ENCODE results near the gene AUTS2.

The AUTS2 gene

GRCh38 chr7:69889338-69889975 is 291.2 kb downstream of the AUTS2 start:
- DNase-seq (ENCODE audit: low read depth in 2 of 2), result no peak

GRCh38 chr7:69889976-69890351 is 291.7 kb downstream of the AUTS2 start:
- DNase-seq (ENCODE audit: low read depth in 2 of 2), result no peak

GRCh38 chr7:69892790-69893189 is 294.5 kb downstream of the AUTS2 start:
- no peak for DNase-seq (ENCODE audit: low read depth in 2 of 2)

GRCh38 chr7:69893906-69894305 is 295.6 kb downstream of the AUTS2 start:
- DNase-seq (ENCODE audit: low read depth in 2 of 2), result no peak

DNA sequence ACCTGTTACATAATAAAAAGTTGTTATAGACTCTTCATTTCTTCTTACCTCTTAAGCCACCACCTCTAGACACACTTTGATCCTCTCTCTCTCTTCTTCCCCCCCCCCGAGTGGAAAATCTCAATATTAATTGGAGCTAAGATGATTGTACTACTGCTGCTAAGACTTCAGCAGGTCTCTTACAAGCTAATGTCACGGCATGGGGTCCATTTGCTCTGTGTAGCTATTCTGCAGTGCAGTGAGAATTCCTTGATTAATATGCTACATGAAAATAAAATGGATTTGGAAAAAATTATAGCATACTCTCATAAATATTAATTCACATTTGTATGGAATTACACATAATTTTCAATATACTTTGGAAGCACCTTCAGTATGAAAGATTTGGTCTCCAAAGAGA is 297.2 kb downstream of the AUTS2 start:
- no peak for DNase-seq (ENCODE audit: low read depth in 2 of 2)

- no peak for DNase-seq (ENCODE audit: low read depth in 2 of 2)
These were observed 297.8 kb downstream of the AUTS2 start for GRCh38 chr7:69896121-69896520.

GRCh38 chr7:69898189-69898588 is 299.9 kb downstream of the AUTS2 start:
- no peak for DNase-seq (ENCODE audit: low read depth in 2 of 2)

DNA sequence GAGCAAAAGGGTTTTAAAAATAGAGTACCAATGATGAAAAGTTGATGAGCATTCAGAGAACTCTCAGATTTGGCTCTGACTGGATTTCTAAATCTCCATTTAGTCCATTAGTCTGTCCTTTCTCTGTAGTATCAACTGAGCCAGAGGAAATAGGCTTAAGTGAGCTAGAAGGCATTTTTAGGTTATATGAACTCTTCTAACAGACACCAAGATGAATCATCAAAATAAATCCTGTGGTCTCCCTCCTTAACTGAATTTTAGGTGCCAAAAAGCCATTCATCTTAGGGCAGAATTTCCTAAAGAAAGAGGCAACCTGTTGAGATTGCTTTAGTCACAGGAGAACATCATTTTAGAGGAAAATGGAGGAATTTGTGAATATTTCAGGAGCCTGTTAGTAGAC is 305.1 kb downstream of the AUTS2 start:
- DNase-seq (ENCODE audit: low read depth in 2 of 2), result no peak

GRCh38 chr7:69906283-69906995 is 308.2 kb downstream of the AUTS2 start:
- no peak for DNase-seq (ENCODE audit: low read depth in 2 of 2)

GRCh38 chr7:69907720-69908119 is 309.4 kb downstream of the AUTS2 start:
- DNase-seq (ENCODE audit: low read depth in 2 of 2), result no peak

GRCh38 chr7:69908454-69908853 is 310.2 kb downstream of the AUTS2 start:
- DNase-seq (ENCODE audit: low read depth in 2 of 2), result no peak

GRCh38 chr7:69910150-69910549 is 311.9 kb downstream of the AUTS2 start:
- DNase-seq (ENCODE audit: low read depth in 2 of 2), result no peak

GRCh38 chr7:69911337-69911736 is 313.1 kb downstream of the AUTS2 start:
- no peak for DNase-seq (ENCODE audit: low read depth in 2 of 2)

- DNase-seq (ENCODE audit: low read depth in 2 of 2), result no peak
These were observed 313.9 kb downstream of the AUTS2 start for GRCh38 chr7:69912141-69912540.

- DNase-seq (ENCODE audit: low read depth in 2 of 2), result no peak
These were observed 314.6 kb downstream of the AUTS2 start for GRCh38 chr7:69912846-69913245.

DNA sequence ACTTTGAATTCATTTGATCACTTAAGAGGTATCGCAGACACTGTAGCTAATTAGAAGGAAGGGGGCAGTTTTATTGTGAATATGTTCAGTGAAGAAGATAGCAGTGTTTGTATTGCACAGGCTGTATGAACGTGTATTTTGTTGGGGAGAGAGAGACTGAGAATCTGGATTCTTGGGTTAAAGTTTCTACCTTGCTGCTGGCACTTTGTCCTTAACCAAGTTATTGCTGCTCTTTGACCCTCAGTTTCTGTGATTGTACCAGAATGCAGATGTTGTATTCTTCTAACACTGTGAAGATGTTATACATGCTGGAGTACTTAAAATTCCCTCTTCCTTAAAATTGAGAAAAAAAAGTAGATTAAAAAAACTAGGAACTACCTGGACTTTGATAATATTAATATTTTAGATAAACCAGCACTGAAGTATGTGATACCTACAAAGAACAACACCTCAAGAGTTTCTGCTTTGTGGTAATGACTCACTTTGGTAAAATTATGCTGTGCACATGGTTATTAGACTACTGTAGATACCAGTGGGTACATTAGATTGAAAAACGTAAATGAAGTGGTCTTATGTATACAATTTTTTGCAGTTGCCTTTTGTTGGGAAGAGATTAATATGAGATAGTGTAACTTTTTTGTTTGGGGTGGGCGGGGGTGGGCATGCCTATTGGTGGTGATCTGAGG is 321.3 kb downstream of the AUTS2 start:
- DNase-seq (ENCODE audit: low read depth in 2 of 2), result no peak

DNA sequence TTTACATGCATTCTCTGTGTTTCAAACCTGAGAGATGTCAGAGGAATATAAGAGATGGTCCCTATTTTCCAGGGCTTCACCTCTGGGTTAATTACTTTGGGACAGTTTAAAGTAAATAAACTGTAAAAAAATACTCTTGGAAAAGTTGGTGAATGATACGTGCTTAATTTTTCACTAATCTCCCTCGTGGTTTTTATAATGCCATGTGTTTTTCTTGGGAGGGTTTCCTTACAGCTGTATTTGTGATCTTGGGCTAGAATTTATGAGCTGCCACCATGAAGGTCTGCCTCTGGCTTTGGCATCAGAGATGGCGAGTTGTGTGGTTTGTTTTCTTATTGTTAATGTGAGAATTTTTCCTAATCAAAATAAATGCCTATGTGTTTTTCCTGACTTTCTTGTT is 322.5 kb downstream of the AUTS2 start:
- DNase-seq (ENCODE audit: low read depth in 2 of 2), result no peak

- no peak for DNase-seq (ENCODE audit: low read depth in 2 of 2)
These were observed 323.9 kb downstream of the AUTS2 start for GRCh38 chr7:69922026-69922803.

DNA sequence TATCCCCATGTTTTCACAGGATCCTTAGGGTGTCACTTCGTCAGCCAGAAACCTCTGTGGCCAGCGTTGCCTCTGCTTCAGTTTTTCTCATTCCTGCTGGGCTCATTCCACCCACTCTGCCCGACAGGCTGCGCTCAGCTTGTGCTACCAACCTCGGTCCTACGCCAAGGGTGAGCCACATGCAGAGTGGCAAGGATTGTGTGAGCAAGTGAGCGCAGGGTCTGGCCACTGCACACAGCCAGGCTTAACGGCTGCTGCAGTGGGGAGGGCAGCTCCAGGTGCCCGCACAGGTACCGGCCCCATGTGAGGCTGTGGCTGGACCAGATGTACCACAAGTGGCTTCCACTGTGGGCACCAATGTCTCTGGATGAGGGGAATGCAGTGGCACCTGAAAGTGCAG is 329.2 kb downstream of the AUTS2 start:
- DNase-seq (ENCODE audit: low read depth in 2 of 2), result no peak

DNA sequence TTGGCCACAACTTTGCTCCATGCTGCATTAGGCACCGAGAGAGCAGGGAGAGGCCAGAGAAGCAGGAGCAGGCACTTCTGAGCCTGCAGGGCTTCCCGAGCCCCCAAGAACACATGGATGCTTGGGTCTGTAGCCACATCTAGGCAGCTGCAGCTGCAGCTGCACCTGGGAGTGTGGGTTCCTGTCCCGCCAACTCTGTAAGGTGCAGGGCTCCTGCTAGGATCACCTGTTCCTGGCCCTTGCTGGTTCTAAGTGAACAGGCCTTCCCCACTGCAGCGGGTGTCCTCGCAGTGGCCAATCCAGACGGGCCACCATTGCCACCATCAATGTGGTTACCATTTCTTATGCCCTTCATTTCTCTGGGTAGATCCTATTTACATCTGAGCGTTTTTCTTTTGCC is 330.3 kb downstream of the AUTS2 start:
- DNase-seq (ENCODE audit: low read depth in 2 of 2), result no peak

DNA sequence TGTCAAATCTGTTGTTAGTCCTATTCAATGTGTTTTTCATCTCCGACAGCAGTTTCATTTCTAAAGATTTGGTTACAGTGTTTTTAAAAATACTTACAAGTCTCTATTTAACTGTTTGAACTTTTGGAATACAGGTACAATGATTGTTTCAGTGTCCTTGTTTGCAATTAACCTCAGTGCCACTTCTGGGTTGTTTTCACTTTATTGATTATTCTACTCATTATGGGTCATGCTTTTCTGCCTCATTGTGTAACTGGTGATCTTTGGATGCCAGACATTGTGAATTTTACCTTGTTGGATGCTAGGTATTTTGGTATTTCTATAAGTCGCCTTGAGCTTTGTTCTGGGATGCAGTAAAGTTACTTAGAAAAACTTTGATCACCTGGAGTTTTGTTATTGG is 331.3 kb downstream of the AUTS2 start:
- DNase-seq (ENCODE audit: low read depth in 2 of 2), result no peak

DNA sequence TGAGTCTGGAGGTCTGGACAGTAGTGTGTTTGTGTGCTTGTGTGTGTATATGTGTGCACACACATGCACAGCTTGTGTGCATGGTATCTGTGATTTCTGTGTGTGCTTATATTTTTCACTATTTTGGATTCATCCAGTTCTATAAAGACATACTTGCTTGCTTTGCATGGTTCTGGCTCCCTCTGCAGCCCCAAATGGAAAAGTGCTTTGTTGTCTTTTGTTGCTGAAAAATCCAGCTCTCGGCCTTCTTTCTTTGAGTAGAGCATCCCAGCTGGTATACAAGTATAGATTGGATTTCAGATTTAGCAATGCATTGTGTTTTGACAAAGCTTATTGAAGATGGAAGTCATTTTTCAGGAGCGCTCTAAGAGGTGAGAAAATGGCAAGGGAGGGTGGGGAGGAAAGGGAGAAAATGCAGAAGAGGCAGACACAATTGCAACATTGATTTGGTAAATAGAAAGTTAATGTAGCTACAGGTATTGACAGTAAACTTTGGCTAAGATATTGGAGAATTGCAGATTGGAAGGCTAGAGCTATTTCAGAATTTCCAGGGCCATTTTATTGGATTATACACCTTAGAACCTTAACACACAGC is 333.9 kb downstream of the AUTS2 start:
- DNase-seq (ENCODE audit: low read depth in 2 of 2), result no peak

All from activated CD8-positive, alpha-beta memory T cell treated with anti-CD3 and anti-CD28 coated beads for 4 hours (primary cell).